C4-2B (cell line): ENCODE data around the gene PPIG.

Experiments used
- CTCF ChIP-seq: fragments of 450-650 bp; conservative IDR thresholded peaks from 2 replicates; pipeline ENCODE4 v1.5.1; 2017; ENCODE audit warnings: mild to moderate bottlenecking
- ZFX ChIP-seq: fragments of 450-650 bp; IDR thresholded peaks from 2 replicates; pipeline ENCODE4 v1.6.1; 2017

GRCh38 chr2:169572189-169572588 is 12.0 kb upstream of the PPIG start:
- no peak for TF ChIP-seq CTCF
- no peak for TF ChIP-seq ZFX
